Breast epithelium (tissue), 3 donors: ENCODE data around the gene SLC4A11.

Experiments used
- POLR2A ChIP-seq: fragments of 450-650 bp; IDR thresholded peaks from one replicate; pipeline ENCODE4 v1.6.1; 2016; ENCODE audit warnings: antibody characterized with exemption, mild to moderate bottlenecking, moderate library complexity
- POLR2AphosphoS5 ChIP-seq, 3 donors: sonication (generic); formaldehyde crosslinking; IDR thresholded peaks; one replicate each; pipeline ENCODE4 v1.6.1; 2017; ENCODE audit warnings: antibody characterized with exemption in 3 of 3
- TF ChIP-seq, protein P1 (sequence below), 3 donors: fragments of 450-650 bp; IDR thresholded peaks; one replicate each; pipeline ENCODE4 v1.5.1; 2016 to 2017; ENCODE audit warnings: antibody characterized with exemption in 3 of 3, mild to moderate bottlenecking in 3 of 3, moderate library complexity in 3 of 3

DNA sequence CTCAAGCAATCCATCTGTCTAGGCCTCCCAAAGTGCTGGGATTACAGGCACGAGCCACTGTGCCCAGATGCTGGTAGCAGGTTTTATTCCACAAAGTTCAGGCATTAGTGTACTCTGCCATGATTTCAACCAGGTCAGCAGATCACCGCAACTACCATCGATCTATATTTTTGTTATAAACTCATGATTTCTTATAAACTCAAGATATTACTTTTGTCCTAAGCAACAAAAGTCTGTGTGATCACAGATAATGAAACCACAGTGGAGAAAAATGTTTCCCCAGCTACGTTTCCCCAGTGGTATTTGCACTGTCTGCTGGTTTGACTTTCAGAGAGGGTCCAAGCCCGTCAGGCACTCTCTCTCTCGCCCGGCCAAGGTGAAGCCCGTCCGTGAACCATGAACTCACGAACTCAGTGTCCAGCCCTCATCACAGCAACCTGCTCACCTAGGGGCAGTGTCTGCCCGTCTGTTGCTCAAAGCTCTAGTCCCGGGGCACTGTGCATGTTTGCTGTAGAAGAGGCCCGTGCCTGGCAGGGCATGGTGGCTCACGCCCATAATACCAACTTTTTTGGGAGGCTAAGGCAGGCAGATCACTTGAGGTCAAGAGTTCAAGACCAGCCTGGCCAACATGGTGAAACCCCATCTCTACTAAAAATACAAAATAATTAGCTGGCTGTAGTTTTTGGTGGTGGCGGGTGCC is 7.0 kb downstream of the SLC4A11 start:
- TF ChIP-seq POLR2AphosphoS5 (IDR thresholded peaks at IDR 0.05) = no peak
- TF ChIP-seq, protein P1, sequence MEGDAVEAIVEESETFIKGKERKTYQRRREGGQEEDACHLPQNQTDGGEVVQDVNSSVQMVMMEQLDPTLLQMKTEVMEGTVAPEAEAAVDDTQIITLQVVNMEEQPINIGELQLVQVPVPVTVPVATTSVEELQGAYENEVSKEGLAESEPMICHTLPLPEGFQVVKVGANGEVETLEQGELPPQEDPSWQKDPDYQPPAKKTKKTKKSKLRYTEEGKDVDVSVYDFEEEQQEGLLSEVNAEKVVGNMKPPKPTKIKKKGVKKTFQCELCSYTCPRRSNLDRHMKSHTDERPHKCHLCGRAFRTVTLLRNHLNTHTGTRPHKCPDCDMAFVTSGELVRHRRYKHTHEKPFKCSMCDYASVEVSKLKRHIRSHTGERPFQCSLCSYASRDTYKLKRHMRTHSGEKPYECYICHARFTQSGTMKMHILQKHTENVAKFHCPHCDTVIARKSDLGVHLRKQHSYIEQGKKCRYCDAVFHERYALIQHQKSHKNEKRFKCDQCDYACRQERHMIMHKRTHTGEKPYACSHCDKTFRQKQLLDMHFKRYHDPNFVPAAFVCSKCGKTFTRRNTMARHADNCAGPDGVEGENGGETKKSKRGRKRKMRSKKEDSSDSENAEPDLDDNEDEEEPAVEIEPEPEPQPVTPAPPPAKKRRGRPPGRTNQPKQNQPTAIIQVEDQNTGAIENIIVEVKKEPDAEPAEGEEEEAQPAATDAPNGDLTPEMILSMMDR (IDR thresholded peaks at IDR 0.05) = no peak
- TF ChIP-seq POLR2A = no peak
